ENCODE measurements around the gene AGL.

GRCh38 chr1:99808391-99809115, 41.6 kb upstream of the AGL start:
- TF ChIP-seq CTCF (IDR thresholded peaks at IDR 0.05; ENCODE audit: low read depth, low read length, poor library complexity, severe bottlenecking) = peak; percentile 72
- TF ChIP-seq EZH2phosphoT487 (IDR thresholded peaks at IDR 0.05; ENCODE audit: borderline replicate concordance, low read length) = no peak
